Lung (tissue), 12 donors: ENCODE data around the gene PHF21A. TPM values are rescaled to one million over a fixed set of nuclear protein-coding genes. Genes with fewer than 3 reads are reported as not detected.

Source experiments
- ATAC-seq: fragments of 200-7000 bp; cut with Tn5 transposase; one replicate; pipeline ENCODE4 v1.9.1; 2020; ENCODE audit warnings: moderate number of reproducible peaks; ENCODE audit not compliant: insufficient read depth, low FRiP score
- DNase-seq, 3 donors: peaks; one replicate each; pipeline ENCODE4 v3.0.0-alpha.2; 2013 to 2017
- H3K27ac ChIP-seq, 2 donors: one replicate each; pipeline ENCODE4 v1.5.1; 2013; ENCODE audit warnings: mild to moderate bottlenecking in 2 of 2, moderate library complexity in 2 of 2, control low read depth in 1 of 2, inconsistent platforms in 1 of 2, low read depth in 1 of 2, low read length in 1 of 2
- H3K27me3 ChIP-seq, 3 donors: one replicate each; pipeline ENCODE4 v1.5.1; 2013; ENCODE audit warnings: low read length in 2 of 3; ENCODE audit not compliant: control insufficient read depth in 3 of 3, insufficient read depth in 3 of 3
- H3K36me3 ChIP-seq, 4 donors: one replicate each; pipeline ENCODE4 v1.5.1; 2013; ENCODE audit warnings: low read length in 4 of 4, mild to moderate bottlenecking in 1 of 4, moderate library complexity in 1 of 4; ENCODE audit not compliant: control insufficient read depth in 4 of 4, insufficient read depth in 4 of 4
- H3K4me1 ChIP-seq, 5 donors: one replicate each; pipeline ENCODE4 v1.5.1; 2013; ENCODE audit warnings: low read length in 5 of 5, mild to moderate bottlenecking in 2 of 5, moderate library complexity in 1 of 5; ENCODE audit not compliant: control insufficient read depth in 5 of 5, insufficient read depth in 5 of 5
- H3K4me3 ChIP-seq: one replicate; pipeline ENCODE4 v1.5.1; 2013; ENCODE audit warnings: mild to moderate bottlenecking, control low read depth, moderate library complexity
- H3K9ac ChIP-seq, 2 donors: one replicate each; pipeline ENCODE4 v1.5.1; 2013; ENCODE audit warnings: low read length in 2 of 2, control low read depth in 1 of 2; ENCODE audit not compliant: insufficient read depth in 1 of 2
- H3K9me3 ChIP-seq, 4 donors: one replicate each; pipeline ENCODE4 v1.5.1; 2013; ENCODE audit warnings: low read length in 3 of 4, mild to moderate bottlenecking in 1 of 4, moderate library complexity in 1 of 4; ENCODE audit not compliant: control insufficient read depth in 4 of 4, insufficient read depth in 3 of 4
- CTCF ChIP-seq: IDR thresholded peaks from 2 replicates; pipeline ENCODE4 v1.5.1; 2012; ENCODE audit warnings: mild to moderate bottlenecking; ENCODE audit errors: control extremely low read depth, extremely low read depth
- WGBS, 2 donors: extraction: QIAGEN DNeasy Blood & Tissue Kit; methylation state at CpG; one replicate each; pipeline ENCODE4 v1.1.7; 2013; 5-methylcytosine and 5-hydroxymethylcytosine counted together
- polyA plus RNA-seq, 2 donors: library from polyadenylated mRNA; stranded (reverse); fragments of 200-250 nt; gene quantifications; one replicate each; pipeline ENCODE4 v1.2.1, GENCODE V29; 2013
- total RNA-seq, 2 donors: library from RNA; depleted of rRNA in 1 of 2; stranded (reverse); fragments of >200 nt in 1 of 2; gene quantifications; one replicate each; pipeline ENCODE4 v1.2.1, GENCODE V29; 2014 to 2021
- donor health status: control.
- donor health status: control.
- donor health status: Bipolar disorder and iron deficiency.
- donor health status: healthy.
- donor health status: DM: yes; HTN: yes; CAD: no.

PHF21A gene
- total and polyA plus RNA-seq, 4 donors: 16.2 to 57.0 (median 29.9) TPM

- no peak for TF ChIP-seq CTCF
- peaks cover 0 to 32% (median 9%) of the 10 kb centered on the region in 5 donors for H3K4me1 ChIP-seq
These were observed 631 bp downstream of the PHF21A start for GRCh38 chr11:46120346-46121300.

GRCh38 chr11:46119352-46120216, 1.7 kb downstream of the PHF21A start:
- DNase-seq: peak; percentile 80 to 88 (median 85)
- H3K36me3 ChIP-seq: no peaks in the 10 kb centered on the region
- no peaks in the 10 kb centered on the region for H3K9me3 ChIP-seq
- peak overlapping the region; percentile 69 for H3K4me3 ChIP-seq
- peaks cover 0 to 36% (median 9%) of the 10 kb centered on the region in 5 donors for H3K4me1 ChIP-seq
- TF ChIP-seq CTCF: no peak
- H3K9ac ChIP-seq: peak overlapping the region; percentile 56 to 99
- WGBS, 2 donors: 0 to 1% methylated on average over 46 to 56 of the region's 56 CpGs
- no peak for ATAC-seq
- H3K27ac ChIP-seq: peak overlapping the region; percentile 73 to 97
- no peaks in the 10 kb centered on the region for H3K27me3 ChIP-seq

More at GRCh38 chr11:46120346-46121300, 631 bp downstream of the PHF21A start:
- no peaks in the 10 kb centered on the region for H3K27me3 ChIP-seq
- peak overlapping the region; percentile 67 for H3K4me3 ChIP-seq
- H3K36me3 ChIP-seq: no peaks in the 10 kb centered on the region
- H3K9ac ChIP-seq: peak overlapping the region in 1 of 2 donors; percentile 85
- no peaks in the 10 kb centered on the region for H3K9me3 ChIP-seq
- DNase-seq: peak; percentile 83 to 95 (median 90)
- peak overlapping the region; percentile 89 to 92 for H3K27ac ChIP-seq
- 1 to 4% methylated on average over 21 to 29 of the region's 29 CpGs for WGBS, 2 donors
- ATAC-seq: peak; percentile 30

GRCh38 chr11:46118702-46119351, 2.4 kb downstream of the PHF21A start:
- H3K27ac ChIP-seq: peak overlapping the region; percentile 73 to 97
- DNase-seq: peak in 2 of 3 donors; percentile 56 to 57
- peak overlapping the region; percentile 56 to 99 for H3K9ac ChIP-seq
- WGBS, 2 donors: 11 to 17% methylated on average over 6 of the region's 6 CpGs
- H3K9me3 ChIP-seq: no peaks in the 10 kb centered on the region
- peaks cover 0 to 43% (median 13%) of the 10 kb centered on the region in 5 donors for H3K4me1 ChIP-seq
- ATAC-seq: no peak
- no peak overlapping the region for H3K4me3 ChIP-seq
- no peak for TF ChIP-seq CTCF
- no peaks in the 10 kb centered on the region for H3K36me3 ChIP-seq
- H3K27me3 ChIP-seq: no peaks in the 10 kb centered on the region
